Limb (tissue), 2 donors: ENCODE data around the gene MAD2L1BP.

Source experiments
- DNase-seq, 2 donors: peaks; one replicate each; pipeline ENCODE4 v3.0.0-alpha.2; 2016; ENCODE audit errors: extremely low spot score in 2 of 2

MAD2L1BP gene

GRCh38 chr6:43681303-43681702 is 45.7 kb downstream of the MAD2L1BP start:
- no peak for DNase-seq

GRCh38 chr6:43682724-43683429 is 47.2 kb downstream of the MAD2L1BP start:
- no peak for DNase-seq

- DNase-seq = no peak
Observed at GRCh38 chr6:43683708-43684455, 48.2 kb downstream of the MAD2L1BP start.

- DNase-seq = no peak
Observed at GRCh38 chr6:43687079-43687436, 51.4 kb downstream of the MAD2L1BP start.

GRCh38 chr6:43687437-43688347 is 52.1 kb downstream of the MAD2L1BP start, which contains the start of gene MRPS18A:
TSS of gene MRPS18A (minus strand) at chr6:43687791. CDS start at chr6:43687779, 12 bp downstream.
- peak; percentile 72 to 84 for DNase-seq

- DNase-seq = no peak
Observed at GRCh38 chr6:43689421-43689820, 53.8 kb downstream of the MAD2L1BP start.
